Smooth muscle cell of the umbilical artery (primary cell): Measurements from ENCODE around the gene LRRC30. TPM values are rescaled to one million over a fixed set of nuclear protein-coding genes. Genes with fewer than 3 reads are reported as not detected.

Source experiments
- total RNA-seq: library from RNA; depleted of rRNA; stranded (reverse); fragments of >200 nt; gene quantifications from 2 replicates; pipeline ENCODE4 v1.2.3, GENCODE V29; 2014

LRRC30 gene
- not detected in 2 replicates for total RNA-seq

DNA sequence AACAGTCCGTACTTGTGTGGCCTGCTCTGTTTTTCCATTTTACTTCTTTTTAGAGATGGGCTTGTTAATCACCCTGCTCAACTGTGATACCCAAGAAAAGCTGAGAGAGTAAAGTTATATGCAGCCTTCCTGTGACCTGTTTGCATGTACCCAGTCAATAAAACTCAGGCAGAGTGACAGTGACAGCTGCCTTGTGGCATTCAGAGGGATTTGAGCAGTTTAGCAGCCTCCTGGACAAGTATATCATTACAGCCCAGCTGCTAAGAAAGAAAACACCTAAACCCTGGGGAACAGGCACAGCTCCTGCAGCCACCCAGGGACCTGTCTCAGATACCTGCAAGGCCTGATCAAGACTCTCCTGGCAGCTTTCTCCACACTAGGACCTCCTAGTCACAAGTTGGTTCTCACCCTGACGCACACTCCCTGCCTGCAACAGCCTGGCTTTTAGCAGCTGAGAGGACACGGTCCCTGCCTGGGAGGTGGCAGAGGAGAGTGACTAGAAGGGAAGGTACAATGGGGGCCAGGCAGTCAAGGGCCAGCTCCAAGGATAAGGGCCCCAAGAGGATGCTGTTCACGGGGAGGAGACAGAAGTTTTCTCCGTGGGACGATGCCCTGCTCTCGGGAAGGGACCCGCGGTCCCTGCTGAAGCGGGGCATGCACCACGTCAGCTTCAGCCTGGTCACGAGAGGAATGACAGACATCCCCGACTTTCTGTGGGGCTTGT is at the start of gene LRRC30:
LRRC30 (plus strand) TSS at position 464 of the 724 bp plus-strand sequence; CDS start at position 514, 50 bp downstream.

Other genes with a start within 250 kb of the LRRC30 start
- gene LAMA1, start 113.3 kb upstream of the LRRC30 start, total RNA-seq, result 31.2 and 44.6 TPM in 2 replicates